ENCODE measurements around the gene PTGIS. TPM values are rescaled to one million over a fixed set of nuclear protein-coding genes. Genes with fewer than 3 reads are reported as not detected.
A peak's percentile ranks its signal among the peaks of the same experiment; 100 is the strongest.

PTGIS gene
- total RNA-seq, 6 experiments from 2014 or later: 9.0 to 30.5 (median 13.7) TPM

GRCh38 chr20:49532285-49532946 lies 35.5 kb downstream of the PTGIS start:
- 59% methylated on average over 4 of the region's 6 CpGs for WGBS (ENCODE audit: insufficient coverage, low coverage, low lambda C conversion rate, missing lambda C conversion rate)
- no peak overlapping the region for H3K4me3 ChIP-seq
- DNase-seq (no peak), ATAC-seq (no peak)
- no peaks in the 10 kb centered on the region for H3K4me1 ChIP-seq
- H3K9me3 ChIP-seq: no peaks in the 10 kb centered on the region
- no peaks in the 10 kb centered on the region for H3K27me3 ChIP-seq
- intact Hi-C loops (cut with DNase I): no loop called here
- no peaks in the 10 kb centered on the region for H3K36me3 ChIP-seq
- no peak overlapping the region for H3K27ac ChIP-seq
- TF ChIP-seq CTCF (IDR thresholded peaks at IDR 0.05): no peak
- no peak for TF ChIP-seq POLR2A (IDR thresholded peaks at IDR 0.05)

GRCh38 chr20:49529470-49529869 lies 38.5 kb downstream of the PTGIS start:
- Histone ChIP-seq H3K4me1 (no peaks in the 10 kb centered on the region), H3K36me3 (no peaks in the 10 kb centered on the region), H3K9me3 (no peaks in the 10 kb centered on the region), H3K4me3 (no peak overlapping the region), H3K27me3 (no peaks in the 10 kb centered on the region), H3K27ac (no peak overlapping the region)
- DNase-seq (no peak), ATAC-seq (no peak)
- WGBS (ENCODE audit: insufficient coverage, low coverage, low lambda C conversion rate, missing lambda C conversion rate): 88% methylated on average over 4 of the region's 5 CpGs
- intact Hi-C loops (cut with DNase I): no loop called here
- TF ChIP-seq POLR2A (IDR thresholded peaks at IDR 0.05): no peak
- TF ChIP-seq CTCF (IDR thresholded peaks at IDR 0.05): no peak

- Histone ChIP-seq H3K27ac (no peak overlapping the region), H3K9me3 (no peaks in the 10 kb centered on the region), H3K27me3 (no peaks in the 10 kb centered on the region), H3K36me3 (no peaks in the 10 kb centered on the region), H3K4me3 (no peak overlapping the region), H3K4me1 (no peaks in the 10 kb centered on the region)
- intact Hi-C loops (cut with DNase I): no loop called here
- DNase-seq (no peak), ATAC-seq (no peak)
- no peak for TF ChIP-seq POLR2A (IDR thresholded peaks at IDR 0.05)
- TF ChIP-seq CTCF (IDR thresholded peaks at IDR 0.05): no peak
- WGBS (ENCODE audit: insufficient coverage, low coverage, low lambda C conversion rate, missing lambda C conversion rate): 78% methylated on average over 2 of the region's 2 CpGs
These were observed 41.4 kb downstream of the PTGIS start for GRCh38 chr20:49526568-49526967.

- Histone ChIP-seq H3K9me3 (no peaks in the 10 kb centered on the region), H3K27me3 (no peaks in the 10 kb centered on the region), H3K27ac (no peak overlapping the region), H3K36me3 (no peaks in the 10 kb centered on the region), H3K4me1 (no peaks in the 10 kb centered on the region), H3K4me3 (no peak overlapping the region)
- ATAC-seq: peak in 1 of 4 donors; percentile 64
- 30% methylated on average over 6 of the region's 6 CpGs for WGBS (ENCODE audit: insufficient coverage, low coverage, low lambda C conversion rate, missing lambda C conversion rate)
- intact Hi-C loops (cut with DNase I): no loop called here
- peak in 1 of 3 donors; percentile 62 for DNase-seq
- TF ChIP-seq CTCF (IDR thresholded peaks at IDR 0.05) (no peak), POLR2A (IDR thresholded peaks at IDR 0.05) (no peak)
These were observed 41.9 kb downstream of the PTGIS start for GRCh38 chr20:49526056-49526455.

Measured in right lobe of liver (tissue), 6 donors.